ENCODE data around the gene HNRNPH3.

DNA sequence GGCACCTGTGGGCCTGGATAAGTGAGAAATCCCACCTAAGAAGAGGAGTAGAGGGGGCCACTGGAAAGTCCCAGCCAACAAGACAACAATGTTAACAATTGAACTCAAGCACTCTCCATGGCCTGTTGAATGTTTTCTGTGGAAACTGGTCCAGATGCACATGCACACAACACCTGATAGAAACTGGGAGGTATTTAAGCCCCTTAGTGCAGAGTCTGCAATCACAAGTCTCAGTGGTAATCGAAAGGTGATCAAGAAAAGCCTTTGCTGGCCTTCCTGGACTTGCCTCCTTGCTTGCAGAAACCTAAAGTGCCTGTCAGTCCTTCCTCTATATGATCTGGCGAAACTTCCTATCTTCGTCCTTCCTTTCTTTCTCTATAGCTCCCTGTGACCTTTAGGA is 30.6 kb upstream of the HNRNPH3 start:
- TF ChIP-seq, protein P1, sequence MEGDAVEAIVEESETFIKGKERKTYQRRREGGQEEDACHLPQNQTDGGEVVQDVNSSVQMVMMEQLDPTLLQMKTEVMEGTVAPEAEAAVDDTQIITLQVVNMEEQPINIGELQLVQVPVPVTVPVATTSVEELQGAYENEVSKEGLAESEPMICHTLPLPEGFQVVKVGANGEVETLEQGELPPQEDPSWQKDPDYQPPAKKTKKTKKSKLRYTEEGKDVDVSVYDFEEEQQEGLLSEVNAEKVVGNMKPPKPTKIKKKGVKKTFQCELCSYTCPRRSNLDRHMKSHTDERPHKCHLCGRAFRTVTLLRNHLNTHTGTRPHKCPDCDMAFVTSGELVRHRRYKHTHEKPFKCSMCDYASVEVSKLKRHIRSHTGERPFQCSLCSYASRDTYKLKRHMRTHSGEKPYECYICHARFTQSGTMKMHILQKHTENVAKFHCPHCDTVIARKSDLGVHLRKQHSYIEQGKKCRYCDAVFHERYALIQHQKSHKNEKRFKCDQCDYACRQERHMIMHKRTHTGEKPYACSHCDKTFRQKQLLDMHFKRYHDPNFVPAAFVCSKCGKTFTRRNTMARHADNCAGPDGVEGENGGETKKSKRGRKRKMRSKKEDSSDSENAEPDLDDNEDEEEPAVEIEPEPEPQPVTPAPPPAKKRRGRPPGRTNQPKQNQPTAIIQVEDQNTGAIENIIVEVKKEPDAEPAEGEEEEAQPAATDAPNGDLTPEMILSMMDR (IDR thresholded peaks at IDR 0.05) = no peak
- TF ChIP-seq POLR2AphosphoS5 (IDR thresholded peaks at IDR 0.05) (no peak), EP300 (IDR thresholded peaks at IDR 0.05) (no peak)
